Measurements from ENCODE around the gene ZNF512. TPM values are rescaled to one million over a fixed set of nuclear protein-coding genes. Genes with fewer than 3 reads are reported as not detected.

The ZNF512 gene
- total RNA-seq, 1 experiment from 2014 or later: not detected

- DNase-seq: peak; percentile 76
- no TSS peak for BruUV-seq (replicated peaks)
- Histone ChIP-seq H3K79me2 (ENCODE audit: low read length) (peaks cover 56% of the 10 kb centered on the region), H3K9ac (ENCODE audit: low read length) (peak within 1 kb of the TSS; percentile 82), H3K9me3 (ENCODE audit: low read length) (no peaks in the 10 kb centered on the region), H3K27me3 (ENCODE audit: low read length) (no peaks in the 10 kb centered on the region), H4K20me1 (ENCODE audit: low read length) (no peaks in the 10 kb centered on the region), H3K27ac (ENCODE audit: low read length) (peak within 1 kb of the TSS; percentile 71), H3K36me3 (ENCODE audit: low read depth, low read length) (peaks cover 25% of the 10 kb centered on the region), H3K4me3 (ENCODE audit: low read length) (peak within 1 kb of the TSS; percentile 95), H2AFZ (ENCODE audit: low read length) (peak within 1 kb of the TSS; percentile 91), H3K4me2 (ENCODE audit: low read length) (peak within 1 kb of the TSS; percentile 98), H3K4me1 (ENCODE audit: insufficient read depth, low read length) (peaks cover 36% of the 10 kb centered on the region), H3F3A (ENCODE audit: low read length, unreplicated experiment) (no peaks in the 10 kb centered on the region), H3K9me2 (replicated peaks; ENCODE audit: low read length) (no peaks in the 10 kb centered on the region)
- TF ChIP-seq CTCF (conservative IDR thresholded peaks at IDR 0.05; ENCODE audit: low read depth, low read length) (no peak), EZH2phosphoT487 (IDR thresholded peaks at IDR 0.05; ENCODE audit: borderline replicate concordance, low read length) (no peak), EZH2 (IDR thresholded peaks at IDR 0.05; ENCODE audit: low read length, unreplicated experiment) (no peak)
- CTCF ChIA-PET: interaction anchor here (0.6 to 0.7 kb wide), 2 partner anchors 16 to 710 kb away, joined by 4 to 9 read pairs; no protein-coding TSS in a partner anchor
- POLR2A ChIA-PET (ENCODE audit: unreplicated experiment): no interaction called here
- intact Hi-C loops (cut with micrococcal nuclease): no loop called here
- ATAC-seq: peak; percentile 79
These were observed 80.7 kb downstream of the ZNF512 start, which contains the start of the genes SLC4A1AP and SUPT7L for GRCh38 chr2:27663285-27664153. Gene SLC4A1AP, plus strand, starts transcription at chr2:27663889. Its CDS starts 26 bp downstream, at chr2:27663915. Gene SUPT7L, minus strand, starts transcription at chr2:27663614. Its CDS starts 1,422 bp downstream, at chr2:27662192.

GRCh38 chr2:27664154-27664574 lies 81.3 kb downstream of the ZNF512 start:
- Histone ChIP-seq H3K4me3 (ENCODE audit: low read length) (peak overlapping the region; percentile 95), H3K79me2 (ENCODE audit: low read length) (peaks cover 54% of the 10 kb centered on the region), H3K9me2 (replicated peaks; ENCODE audit: low read length) (no peaks in the 10 kb centered on the region), H3K27me3 (ENCODE audit: low read length) (no peaks in the 10 kb centered on the region), H3K9ac (ENCODE audit: low read length) (peak overlapping the region; percentile 82), H3K9me3 (ENCODE audit: low read length) (no peaks in the 10 kb centered on the region), H4K20me1 (ENCODE audit: low read length) (no peaks in the 10 kb centered on the region), H3F3A (ENCODE audit: low read length, unreplicated experiment) (no peaks in the 10 kb centered on the region), H3K36me3 (ENCODE audit: low read depth, low read length) (peaks cover 29% of the 10 kb centered on the region), H3K27ac (ENCODE audit: low read length) (peak overlapping the region; percentile 71), H3K4me2 (ENCODE audit: low read length) (peak overlapping the region; percentile 98), H3K4me1 (ENCODE audit: insufficient read depth, low read length) (peaks cover 36% of the 10 kb centered on the region), H2AFZ (ENCODE audit: low read length) (peak overlapping the region; percentile 91)
- BruUV-seq (replicated peaks): TSS peak; percentile 87
- ChIA-PET CTCF (interaction anchor here (0.6 kb wide), 1 partner anchor 710 kb away, joined by 9 read pairs; no protein-coding TSS in a partner anchor), POLR2A (ENCODE audit: unreplicated experiment) (no interaction called here)
- no peak for TF ChIP-seq EZH2 (IDR thresholded peaks at IDR 0.05; ENCODE audit: low read length, unreplicated experiment)
- no peak; the same call in 1 of the 2 replicates for TF ChIP-seq CTCF (conservative IDR thresholded peaks at IDR 0.05; ENCODE audit: low read depth, low read length)
- TF ChIP-seq EZH2phosphoT487 (IDR thresholded peaks at IDR 0.05; ENCODE audit: borderline replicate concordance, low read length): no peak
- intact Hi-C loops (cut with micrococcal nuclease): no loop called here
- DNase-seq: no peak
- peak; percentile 31 for ATAC-seq
